SK-N-SH treated with all-trans-retinoic acid at 6 μM for 48 hours (cell line): ENCODE results near the gene GRK1.

Experiments used
- ATAC-seq: fragments of 200-7000 bp; cut with Tn5 transposase; 3 replicates; pipeline ENCODE4 v1.9.1; 2020; ENCODE audit warnings: mild to moderate bottlenecking, moderate library complexity
- ARNTL ChIP-seq: fragments of 450-650 bp; formaldehyde crosslinking; IDR thresholded peaks from 2 replicates; pipeline ENCODE4 v1.5.0; 2020; ENCODE audit warnings: low read depth, mild to moderate bottlenecking, moderate library complexity, borderline replicate concordance
- BACH2 ChIP-seq: fragments of 250-450 bp; sonication (Bioruptor Pico); IDR thresholded peaks from 2 replicates; pipeline ENCODE4 v1.9.0; 2021; ENCODE audit warnings: mild to moderate bottlenecking, borderline replicate concordance
- CREB5 ChIP-seq: fragments of 250-450 bp; sonication (Bioruptor Pico); IDR thresholded peaks from 2 replicates; pipeline ENCODE4 v1.5.1; 2020; ENCODE audit warnings: low read depth, mild to moderate bottlenecking, moderate library complexity
- CSDC2 ChIP-seq: fragments of 250-450 bp; sonication (Bioruptor Pico); IDR thresholded peaks from 2 replicates; pipeline ENCODE4 v1.5.0; 2020; ENCODE audit warnings: mild to moderate bottlenecking, moderate library complexity
- CSRNP3 ChIP-seq: fragments of 250-450 bp; sonication (Bioruptor Pico); IDR thresholded peaks from 2 replicates; pipeline ENCODE4 v1.5.1; 2021; ENCODE audit warnings: mild to moderate bottlenecking, moderate library complexity
- ESRRG ChIP-seq: fragments of 250-450 bp; sonication (Bioruptor Pico); IDR thresholded peaks from 2 replicates; pipeline ENCODE4 v1.6.1; 2021; ENCODE audit warnings: mild to moderate bottlenecking
- ISL1 ChIP-seq: fragments of 250-450 bp; sonication (Bioruptor Pico); IDR thresholded peaks from 2 replicates; pipeline ENCODE4 v2.1.2; 2022; ENCODE audit warnings: mild to moderate bottlenecking, moderate library complexity
- OSR1 ChIP-seq: fragments of 250-450 bp; sonication (Bioruptor Pico); IDR thresholded peaks from 2 replicates; pipeline ENCODE4 v1.8.0; 2022; ENCODE audit warnings: moderate library complexity, mild to moderate bottlenecking, inconsistent platforms
- PATZ1 ChIP-seq: fragments of 250-450 bp; sonication (Bioruptor Pico); IDR thresholded peaks from 2 replicates; pipeline ENCODE4 v1.8.0; 2020; ENCODE audit warnings: mild to moderate bottlenecking, moderate library complexity, borderline replicate concordance
- POU6F1 ChIP-seq: fragments of 250-450 bp; sonication (Bioruptor Pico); IDR thresholded peaks from 2 replicates; pipeline ENCODE4 v1.8.0; 2021; ENCODE audit warnings: low read depth, mild to moderate bottlenecking, moderate library complexity, borderline replicate concordance
- PPARA ChIP-seq: fragments of 250-450 bp; sonication (Bioruptor Pico); IDR thresholded peaks from 2 replicates; pipeline ENCODE4 v1.5.0; 2020; ENCODE audit warnings: mild to moderate bottlenecking, borderline replicate concordance
- RARB ChIP-seq: fragments of 250-450 bp; sonication (Bioruptor Pico); IDR thresholded peaks from 2 replicates; pipeline ENCODE4 v1.8.0; 2021; ENCODE audit warnings: mild to moderate bottlenecking, moderate library complexity
- SNAI2 ChIP-seq: fragments of 250-450 bp; sonication (Bioruptor Pico); IDR thresholded peaks from 2 replicates; pipeline ENCODE4 v1.5.0; 2020; ENCODE audit warnings: mild to moderate bottlenecking, moderate library complexity
- TSHZ2 ChIP-seq: fragments of 250-450 bp; sonication (Bioruptor Pico); IDR thresholded peaks from 2 replicates; pipeline ENCODE4 v1.5.0; 2020; ENCODE audit warnings: mild to moderate bottlenecking, moderate library complexity
- ZC3H10 ChIP-seq: fragments of 250-450 bp; sonication (Bioruptor Pico); IDR thresholded peaks from 2 replicates; pipeline ENCODE4 v1.5.1; 2021; ENCODE audit warnings: mild to moderate bottlenecking, moderate library complexity
- ZFP30 ChIP-seq: fragments of 450-650 bp; formaldehyde crosslinking; IDR thresholded peaks from 2 replicates; pipeline ENCODE4 v1.5.0; 2022; ENCODE audit warnings: mild to moderate bottlenecking, moderate library complexity
- ZNF565 ChIP-seq: fragments of 450-650 bp; formaldehyde crosslinking; conservative IDR thresholded peaks from 2 replicates; pipeline ENCODE4 v1.5.0; 2020; ENCODE audit warnings: low read depth, mild to moderate bottlenecking, moderate library complexity
- ZNF70 ChIP-seq: fragments of 450-650 bp; formaldehyde crosslinking; IDR thresholded peaks from 2 replicates; pipeline ENCODE4 v1.5.0; 2020; ENCODE audit warnings: mild to moderate bottlenecking, moderate library complexity
- ZNF8 ChIP-seq: fragments of 450-650 bp; formaldehyde crosslinking; IDR thresholded peaks from 2 replicates; pipeline ENCODE4 v1.5.0; 2020; ENCODE audit warnings: mild to moderate bottlenecking, moderate library complexity

The GRK1 gene

GRCh38 chr13:113625965-113626721 is 40.9 kb upstream of the GRK1 start:
- peak; percentile 70 for ATAC-seq
- TF ChIP-seq TSHZ2 (no peak), ZNF565 (no peak), PATZ1 (CRISPR knock-in tag) (no peak), OSR1 (CRISPR knock-in tag) (no peak), SNAI2 (CRISPR knock-in tag) (no peak), ZNF70 (CRISPR knock-in tag) (no peak), BACH2 (CRISPR knock-in tag) (no peak), ZFP30 (no peak), ARNTL (no peak), PPARA (no peak), ZC3H10 (CRISPR knock-in tag) (no peak), ISL1 (no peak), ESRRG (CRISPR knock-in tag) (no peak), POU6F1 (CRISPR knock-in tag) (no peak), CSRNP3 (CRISPR knock-in tag) (no peak), CSDC2 (no peak), RARB (CRISPR knock-in tag) (no peak), CREB5 (CRISPR knock-in tag) (no peak)

- TF ChIP-seq ZC3H10 (CRISPR knock-in tag) (no peak), ZNF8 (CRISPR knock-in tag) (no peak), POU6F1 (CRISPR knock-in tag) (no peak)
- no peak for ATAC-seq
Measured at GRCh38 chr13:113627136-113627535, 39.9 kb upstream of the GRK1 start.
